K562 (cell line): ENCODE data around the gene TMEM156. TPM values are rescaled to one million over a fixed set of nuclear protein-coding genes. Genes with fewer than 3 reads are reported as not detected.

Source experiments
- BRCA1 ChIP-seq, 2 experiments: fragments of 450-650 bp in 1 of 2; sonication (generic) in 1 of 2; formaldehyde crosslinking in 1 of 2; IDR thresholded peaks; 2 replicates each; pipeline versions ENCODE4 v1.5.0 to v1.6.1; 2017 to 2020; ENCODE audit warnings: mild to moderate bottlenecking in 1 of 2, missing genetic modification reagents in 1 of 2
- DMBX1 ChIP-seq: fragments of 250-450 bp; sonication (Bioruptor Pico); IDR thresholded peaks from 2 replicates; pipeline ENCODE4 v1.8.0; 2022; ENCODE audit warnings: inconsistent platforms, mild to moderate bottlenecking, moderate library complexity, borderline replicate concordance
- EP300 ChIP-seq: IDR thresholded peaks from 2 replicates; pipeline ENCODE4 v1.6.1; 2012; ENCODE audit warnings: low read length, improper control_type of control experiment
- ESRRB ChIP-seq: fragments of 250-450 bp; sonication (Bioruptor Pico); IDR thresholded peaks from 2 replicates; pipeline ENCODE4 v1.5.0; 2020; ENCODE audit warnings: mild to moderate bottlenecking, moderate library complexity, borderline replicate concordance
- HDGF ChIP-seq: fragments of 450-650 bp; IDR thresholded peaks from 2 replicates; pipeline ENCODE4 v1.6.1; 2016
- HNRNPUL1 ChIP-seq: fragments of 200-400 bp; formaldehyde crosslinking; IDR thresholded peaks from 2 replicates; pipeline ENCODE4 v1.6.1; 2017; ENCODE audit warnings: low read length
- LEF1 ChIP-seq: fragments of 450-650 bp; IDR thresholded peaks from 2 replicates; pipeline ENCODE4 v1.6.1; 2016; ENCODE audit warnings: mild to moderate bottlenecking
- MED1 ChIP-seq: sonication (generic); formaldehyde crosslinking; IDR thresholded peaks from 2 replicates; pipeline ENCODE4 v1.8.1; 2023; ENCODE audit warnings: missing genetic modification reagents, borderline replicate concordance
- MTA3 ChIP-seq: fragments of 450-650 bp; formaldehyde crosslinking; IDR thresholded peaks from 2 replicates; pipeline ENCODE4 v1.6.1; 2017; ENCODE audit warnings: mild to moderate bottlenecking, borderline replicate concordance
- NBN ChIP-seq: fragments of 450-650 bp; IDR thresholded peaks from 2 replicates; pipeline ENCODE4 v1.6.1; 2016; ENCODE audit warnings: low read depth, mild to moderate bottlenecking
- PHB ChIP-seq: fragments of 250-450 bp; sonication (Bioruptor Pico); IDR thresholded peaks from 2 replicates; pipeline ENCODE4 v1.5.0; 2021
- PHB2 ChIP-seq: fragments of 450-650 bp; IDR thresholded peaks from 2 replicates; pipeline ENCODE4 v1.6.1; 2017; ENCODE audit warnings: low read depth
- POLR2B ChIP-seq: fragments of 450-650 bp; IDR thresholded peaks from 2 replicates; pipeline ENCODE4 v1.6.1; 2018; ENCODE audit warnings: low read depth; ENCODE audit not compliant: partially characterized antibody
- SMARCA5 ChIP-seq: fragments of 450-650 bp; IDR thresholded peaks from 2 replicates; pipeline ENCODE4 v1.6.1; 2016
- TBL1XR1 ChIP-seq, 2 experiments: IDR thresholded peaks; 2 replicates each; pipeline ENCODE4 v1.6.1; 2012; ENCODE audit warnings: improper control_type of control experiment in 2 of 2, low read length in 2 of 2, mild to moderate bottlenecking in 1 of 2
- ZFPM2 ChIP-seq: fragments of 250-450 bp; sonication (Bioruptor Pico); IDR thresholded peaks from 2 replicates; pipeline ENCODE4 v1.5.1; 2022; ENCODE audit warnings: mild to moderate bottlenecking
- ZNF184 ChIP-seq: sonication (generic); formaldehyde crosslinking; IDR thresholded peaks from 2 replicates; pipeline ENCODE4 v1.5.0; 2020; ENCODE audit warnings: missing genetic modification reagents
- ZNF212 ChIP-seq: fragments of 450-650 bp; formaldehyde crosslinking; IDR thresholded peaks from 2 replicates; pipeline ENCODE4 v1.4.0; 2020; ENCODE audit warnings: mild to moderate bottlenecking
- ZNF224 ChIP-seq: sonication (generic); formaldehyde crosslinking; IDR thresholded peaks from 2 replicates; pipeline ENCODE4 v1.8.0; 2022; ENCODE audit warnings: mild to moderate bottlenecking, missing genetic modification reagents
- ZNF311 ChIP-seq: fragments of 250-450 bp; sonication (Bioruptor Pico); IDR thresholded peaks from 2 replicates; pipeline ENCODE4 v1.4.0; 2020; ENCODE audit warnings: mild to moderate bottlenecking, moderate library complexity
- ZNF717 ChIP-seq: fragments of 250-450 bp; sonication (Bioruptor Pico); IDR thresholded peaks from 2 replicates; pipeline ENCODE4 v1.5.0; 2021
- polyA plus RNA-seq, 8 experiments: library from polyadenylated mRNA; depleted of rRNA in 4 of 8; stranded (reverse) in 5 of 8; unstranded in 3 of 8; fragments of >200 nt; fragmentation: Nextera tagmentation in 2 of 8; fragmentation: Illumina TruSeq in 1 of 8; extraction: Ambion mirVana in 2 of 8; extraction: Trizol in 1 of 8; gene quantifications; 2 replicates each; pipeline versions ENCODE4 v1.2.1 to v1.2.3, GENCODE V29; 2011 to 2014; ENCODE audit warnings: inconsistent platforms in 1 of 8, missing spikeins in 1 of 8
- total RNA-seq, 7 experiments: library from RNA; depleted of rRNA in 6 of 7; stranded (reverse); fragments of >200 nt in 6 of 7; fragmentation: Illumina TruSeq in 2 of 7; extraction: Trizol in 2 of 7; gene quantifications; 2 replicates each; pipeline versions ENCODE4 v1.2.1 to v1.2.3, GENCODE V29; 2011 to 2021; ENCODE audit warnings: low replicate concordance in 1 of 7
- TF ChIP-seq, protein P1 (sequence below): IDR thresholded peaks from 3 replicates; pipeline ENCODE4 v1.6.1; 2011; ENCODE audit warnings: borderline replicate concordance, mild to moderate bottlenecking, moderate library complexity; ENCODE audit not compliant: insufficient read length; ENCODE audit errors: extremely low read depth
- TF ChIP-seq, protein P2 (sequence below): fragments of 450-650 bp; IDR thresholded peaks from 2 replicates; pipeline ENCODE4 v1.6.1; 2016; ENCODE audit warnings: low read depth, mild to moderate bottlenecking, moderate library complexity
- TF ChIP-seq, protein P3 (sequence below): fragments of 250-450 bp; sonication (Bioruptor Pico); IDR thresholded peaks from 2 replicates; pipeline ENCODE4 v1.4.0; 2020; ENCODE audit warnings: mild to moderate bottlenecking, moderate library complexity
- TF ChIP-seq, protein P4 (sequence below): fragments of 450-650 bp; IDR thresholded peaks from 2 replicates; pipeline ENCODE4 v1.6.1; 2017; ENCODE audit warnings: mild to moderate bottlenecking, moderate library complexity

Gene TMEM156
- total and polyA plus RNA-seq, 9 of the 15 experiments (the other 6 are each of a cell fraction or from before 2014, with no cell fraction given): 3.5 to 9.6 (median 6.4) TPM

DNA sequence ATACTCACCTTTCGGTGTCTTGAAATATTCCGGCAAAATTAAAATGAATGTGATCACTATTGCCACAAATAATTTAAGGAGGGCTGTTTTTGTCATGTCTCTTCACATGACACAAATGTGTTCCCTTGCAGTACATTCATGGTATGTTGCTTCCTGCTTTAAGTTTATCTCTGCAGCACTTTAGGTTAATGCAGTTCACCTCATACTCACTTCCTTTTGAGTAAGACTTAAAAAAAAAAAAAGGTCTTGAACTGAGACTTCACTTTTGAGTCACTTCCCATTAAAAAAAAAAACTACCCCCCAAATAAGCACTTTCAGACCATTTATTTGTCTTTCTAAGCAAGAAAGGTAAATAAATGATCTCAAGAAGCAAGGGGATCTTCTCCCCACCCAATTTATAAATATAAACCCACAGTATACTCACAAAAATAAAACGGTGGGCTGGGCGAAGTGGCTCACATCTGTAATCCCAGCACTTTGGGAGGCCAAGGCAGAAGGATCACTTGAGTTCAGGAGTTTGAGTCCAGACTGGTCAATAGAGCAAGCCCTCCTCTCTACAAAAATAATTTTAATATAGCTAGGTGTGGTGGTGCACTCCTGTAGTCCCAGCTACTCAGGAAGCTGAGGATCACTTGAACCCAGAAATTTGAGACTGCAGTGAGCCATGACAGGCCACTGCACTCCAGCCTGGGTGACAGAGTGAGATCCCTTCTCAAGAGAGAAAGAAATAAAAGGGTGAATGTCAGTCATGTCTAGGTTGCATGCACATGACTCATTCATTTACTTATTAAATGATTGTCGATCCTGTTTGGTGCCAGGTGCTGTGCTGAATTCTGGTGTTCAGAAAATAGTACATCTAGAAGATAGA, at the start of gene TMEM156 (continued):
- TF ChIP-seq MTA3 (no peak), HDGF (no peak), SMARCA5 (no peak), ZNF212 (CRISPR knock-in tag) (no peak), ZNF717 (CRISPR knock-in tag) (no peak), TBL1XR1 (IDR thresholded peaks at IDR 0.05; ENCODE audit: low read length in 2 of 2) (no peak), ZNF224 (CRISPR knock-in tag) (no peak), HNRNPUL1 (no peak), DMBX1 (CRISPR knock-in tag) (peak; percentile 12; the same call in 1 of the 2 replicates), ZNF311 (CRISPR knock-in tag) (no peak), ESRRB (CRISPR knock-in tag) (no peak), MED1 (CRISPR knock-in tag) (no peak), ZNF184 (CRISPR knock-in tag) (no peak), POLR2B (peak; percentile 38), EP300 (peak; percentile 48; the same call in 1 of the 2 replicates), BRCA1 (IDR thresholded peaks at IDR 0.05) (no peak), BRCA1 (CRISPR knock-in tag; IDR thresholded peaks at IDR 0.05) (no peak), LEF1 (peak; percentile 78), NBN (no peak), PHB (no peak), PHB2 (no peak), ZFPM2 (CRISPR knock-in tag) (no peak)
- TF ChIP-seq, protein P1, sequence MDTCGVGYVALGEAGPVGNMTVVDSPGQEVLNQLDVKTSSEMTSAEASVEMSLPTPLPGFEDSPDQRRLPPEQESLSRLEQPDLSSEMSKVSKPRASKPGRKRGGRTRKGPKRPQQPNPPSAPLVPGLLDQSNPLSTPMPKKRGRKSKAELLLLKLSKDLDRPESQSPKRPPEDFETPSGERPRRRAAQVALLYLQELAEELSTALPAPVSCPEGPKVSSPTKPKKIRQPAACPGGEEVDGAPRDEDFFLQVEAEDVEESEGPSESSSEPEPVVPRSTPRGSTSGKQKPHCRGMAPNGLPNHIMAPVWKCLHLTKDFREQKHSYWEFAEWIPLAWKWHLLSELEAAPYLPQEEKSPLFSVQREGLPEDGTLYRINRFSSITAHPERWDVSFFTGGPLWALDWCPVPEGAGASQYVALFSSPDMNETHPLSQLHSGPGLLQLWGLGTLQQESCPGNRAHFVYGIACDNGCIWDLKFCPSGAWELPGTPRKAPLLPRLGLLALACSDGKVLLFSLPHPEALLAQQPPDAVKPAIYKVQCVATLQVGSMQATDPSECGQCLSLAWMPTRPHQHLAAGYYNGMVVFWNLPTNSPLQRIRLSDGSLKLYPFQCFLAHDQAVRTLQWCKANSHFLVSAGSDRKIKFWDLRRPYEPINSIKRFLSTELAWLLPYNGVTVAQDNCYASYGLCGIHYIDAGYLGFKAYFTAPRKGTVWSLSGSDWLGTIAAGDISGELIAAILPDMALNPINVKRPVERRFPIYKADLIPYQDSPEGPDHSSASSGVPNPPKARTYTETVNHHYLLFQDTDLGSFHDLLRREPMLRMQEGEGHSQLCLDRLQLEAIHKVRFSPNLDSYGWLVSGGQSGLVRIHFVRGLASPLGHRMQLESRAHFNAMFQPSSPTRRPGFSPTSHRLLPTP: no peak
- TF ChIP-seq, protein P2, sequence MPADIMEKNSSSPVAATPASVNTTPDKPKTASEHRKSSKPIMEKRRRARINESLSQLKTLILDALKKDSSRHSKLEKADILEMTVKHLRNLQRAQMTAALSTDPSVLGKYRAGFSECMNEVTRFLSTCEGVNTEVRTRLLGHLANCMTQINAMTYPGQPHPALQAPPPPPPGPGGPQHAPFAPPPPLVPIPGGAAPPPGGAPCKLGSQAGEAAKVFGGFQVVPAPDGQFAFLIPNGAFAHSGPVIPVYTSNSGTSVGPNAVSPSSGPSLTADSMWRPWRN: no peak
- TF ChIP-seq, protein P3, sequence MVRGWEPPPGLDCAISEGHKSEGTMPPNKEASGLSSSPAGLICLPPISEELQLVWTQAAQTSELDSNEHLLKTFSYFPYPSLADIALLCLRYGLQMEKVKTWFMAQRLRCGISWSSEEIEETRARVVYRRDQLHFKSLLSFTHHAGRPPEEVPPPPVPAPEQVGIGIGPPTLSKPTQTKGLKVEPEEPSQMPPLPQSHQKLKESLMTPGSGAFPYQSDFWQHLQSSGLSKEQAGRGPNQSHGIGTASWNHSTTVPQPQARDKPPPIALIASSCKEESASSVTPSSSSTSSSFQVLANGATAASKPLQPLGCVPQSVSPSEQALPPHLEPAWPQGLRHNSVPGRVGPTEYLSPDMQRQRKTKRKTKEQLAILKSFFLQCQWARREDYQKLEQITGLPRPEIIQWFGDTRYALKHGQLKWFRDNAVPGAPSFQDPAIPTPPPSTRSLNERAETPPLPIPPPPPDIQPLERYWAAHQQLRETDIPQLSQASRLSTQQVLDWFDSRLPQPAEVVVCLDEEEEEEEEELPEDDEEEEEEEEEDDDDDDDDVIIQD: no peak
- TF ChIP-seq, protein P4, sequence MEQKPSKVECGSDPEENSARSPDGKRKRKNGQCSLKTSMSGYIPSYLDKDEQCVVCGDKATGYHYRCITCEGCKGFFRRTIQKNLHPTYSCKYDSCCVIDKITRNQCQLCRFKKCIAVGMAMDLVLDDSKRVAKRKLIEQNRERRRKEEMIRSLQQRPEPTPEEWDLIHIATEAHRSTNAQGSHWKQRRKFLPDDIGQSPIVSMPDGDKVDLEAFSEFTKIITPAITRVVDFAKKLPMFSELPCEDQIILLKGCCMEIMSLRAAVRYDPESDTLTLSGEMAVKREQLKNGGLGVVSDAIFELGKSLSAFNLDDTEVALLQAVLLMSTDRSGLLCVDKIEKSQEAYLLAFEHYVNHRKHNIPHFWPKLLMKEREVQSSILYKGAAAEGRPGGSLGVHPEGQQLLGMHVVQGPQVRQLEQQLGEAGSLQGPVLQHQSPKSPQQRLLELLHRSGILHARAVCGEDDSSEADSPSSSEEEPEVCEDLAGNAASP: no peak
